H1 (cell line): Measurements from ENCODE around the gene MTG1. TPM values are rescaled to one million over a fixed set of nuclear protein-coding genes. Genes with fewer than 3 reads are reported as not detected.

Experiments
- KDM5A ChIP-seq: fragments of 200-600 bp; IDR thresholded peaks from 2 replicates; pipeline ENCODE4 v1.7.1; 2012; ENCODE audit warnings: mild to moderate bottlenecking, low read length, inconsistent platforms, mixed read lengths
- POU5F1 ChIP-seq: IDR thresholded peaks from 2 replicates; pipeline ENCODE4 v1.6.1; 2011; ENCODE audit warnings: low read depth, mild to moderate bottlenecking, low read length, moderate library complexity
- polyA plus RNA-seq, 7 experiments: library from polyadenylated mRNA; depleted of rRNA in 3 of 7; stranded (reverse) in 5 of 7; unstranded in 2 of 7; fragments of >200 nt in 5 of 7; fragments of 200-250 nt in 2 of 7; gene quantifications; 1 replicate in 5 of 7; 2 replicates in 1 of 7; 4 replicates in 1 of 7; pipeline versions ENCODE4 v1.2.1 to v1.2.3, GENCODE V29; 2011 to 2013; ENCODE audit warnings: missing spikeins in 2 of 7, mixed read lengths in 2 of 7
- total RNA-seq: library from RNA; stranded (reverse); fragmentation: NEBNext Ultra II Directional; extraction: Animal tissue kit (Norgen Biotek cat#: 25700); gene quantifications from 2 replicates; pipeline ENCODE4 v1.2.1, GENCODE V29; 2021

Gene MTG1
- total and polyA plus RNA-seq, 2 of the 8 experiments (the other 6 are each of a cell fraction or from before 2014, with no cell fraction given): 56.6 to 81.6 TPM

DNA sequence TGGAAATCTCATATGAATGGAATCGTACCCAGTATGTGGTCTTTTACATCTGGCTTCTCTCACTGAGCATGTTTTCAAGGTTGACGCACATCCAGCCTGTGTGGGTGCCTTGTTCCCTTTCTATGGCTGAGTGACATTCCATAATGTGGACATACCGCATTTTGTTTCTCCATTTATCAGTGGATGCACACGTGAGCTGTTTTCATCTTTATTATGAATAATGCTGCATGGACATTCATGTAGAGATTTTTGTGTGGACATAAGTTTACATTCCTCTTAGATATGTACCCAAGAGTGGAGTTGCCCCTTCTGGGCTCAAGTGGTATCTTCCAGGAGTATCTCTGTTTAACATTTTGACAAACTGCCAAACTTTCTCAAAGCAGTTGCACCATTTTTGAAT is 58.5 kb downstream of the MTG1 start (continued):
- TF ChIP-seq KDM5A (no peak), POU5F1 (no peak)
